ENCODE results near the gene NELFCD. TPM values are rescaled to one million over a fixed set of nuclear protein-coding genes. Genes with fewer than 3 reads are reported as not detected.
"Not testable (repeated sequence)": the region's sequence is repeated elsewhere in the genome, so short reads cannot be mapped to it uniquely, and the experiment has no call there.

NELFCD gene
- total RNA-seq, 4 donors from 2014 or later, result 15.9 to 66.6 (median 41.3) TPM

DNA sequence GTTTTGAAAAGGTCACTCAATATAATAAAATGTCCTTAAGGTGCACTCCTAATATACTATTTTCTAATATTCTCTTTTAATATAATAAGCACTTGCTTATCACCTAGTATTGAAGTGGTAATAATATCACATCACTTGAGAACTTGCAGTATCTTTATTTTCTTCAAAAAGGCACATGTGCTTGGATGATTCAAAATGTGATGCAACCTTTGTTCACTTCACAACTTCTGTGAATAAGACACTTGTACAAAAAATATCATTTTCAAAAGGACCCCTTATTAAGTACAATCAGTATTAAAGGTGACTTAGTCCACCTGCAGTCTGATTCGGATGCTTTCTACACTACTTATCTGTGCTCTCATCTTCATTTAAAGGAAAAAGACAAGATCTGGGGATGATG lies 58.2 kb downstream of the NELFCD start:
- no peaks in the 10 kb centered on the region for H3K4me1 ChIP-seq
- H3K27me3 ChIP-seq, result no peaks in the 10 kb centered on the region
- H3K4me3 ChIP-seq, result no peak overlapping the region
- H3K9me3 ChIP-seq, result no peaks in the 10 kb centered on the region
- no peaks in the 10 kb centered on the region for H3K36me3 ChIP-seq
- TF ChIP-seq, protein P1, sequence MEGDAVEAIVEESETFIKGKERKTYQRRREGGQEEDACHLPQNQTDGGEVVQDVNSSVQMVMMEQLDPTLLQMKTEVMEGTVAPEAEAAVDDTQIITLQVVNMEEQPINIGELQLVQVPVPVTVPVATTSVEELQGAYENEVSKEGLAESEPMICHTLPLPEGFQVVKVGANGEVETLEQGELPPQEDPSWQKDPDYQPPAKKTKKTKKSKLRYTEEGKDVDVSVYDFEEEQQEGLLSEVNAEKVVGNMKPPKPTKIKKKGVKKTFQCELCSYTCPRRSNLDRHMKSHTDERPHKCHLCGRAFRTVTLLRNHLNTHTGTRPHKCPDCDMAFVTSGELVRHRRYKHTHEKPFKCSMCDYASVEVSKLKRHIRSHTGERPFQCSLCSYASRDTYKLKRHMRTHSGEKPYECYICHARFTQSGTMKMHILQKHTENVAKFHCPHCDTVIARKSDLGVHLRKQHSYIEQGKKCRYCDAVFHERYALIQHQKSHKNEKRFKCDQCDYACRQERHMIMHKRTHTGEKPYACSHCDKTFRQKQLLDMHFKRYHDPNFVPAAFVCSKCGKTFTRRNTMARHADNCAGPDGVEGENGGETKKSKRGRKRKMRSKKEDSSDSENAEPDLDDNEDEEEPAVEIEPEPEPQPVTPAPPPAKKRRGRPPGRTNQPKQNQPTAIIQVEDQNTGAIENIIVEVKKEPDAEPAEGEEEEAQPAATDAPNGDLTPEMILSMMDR (IDR thresholded peaks at IDR 0.05), result no peak
- TF ChIP-seq POLR2A (IDR thresholded peaks at IDR 0.05), result no peak
- H3K27ac ChIP-seq, result no peak overlapping the region
- intact Hi-C loops (cut with DNase I; ENCODE audit: low total_unique reads), result no loop called here
- DNase-seq, result no peak

DNA sequence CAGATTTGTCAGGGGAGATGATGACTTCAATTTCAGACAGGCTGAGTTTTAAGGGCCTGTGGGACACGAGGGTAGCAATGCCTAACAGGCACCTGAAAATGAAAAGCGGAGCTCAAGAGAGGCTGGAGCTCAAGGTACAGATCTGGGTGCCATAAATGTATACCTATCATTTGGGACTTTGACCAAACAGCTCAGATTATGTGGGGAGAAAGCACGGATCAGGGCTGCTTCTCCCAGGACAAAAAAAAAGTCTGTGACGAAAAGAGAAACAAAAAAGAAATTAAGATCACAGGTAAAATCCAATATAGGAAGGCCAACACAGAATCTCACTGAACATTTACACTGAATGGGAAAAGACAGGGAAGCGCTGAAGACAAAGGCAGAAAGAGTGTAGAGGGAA lies 59.6 kb downstream of the NELFCD start:
- DNase-seq, result no peak
- Histone ChIP-seq H3K4me1 (no peaks in the 10 kb centered on the region), H3K4me3 (no peak overlapping the region), H3K36me3 (no peaks in the 10 kb centered on the region), H3K27me3 (no peaks in the 10 kb centered on the region), H3K9me3 (no peaks in the 10 kb centered on the region), H3K27ac (no peak overlapping the region)
- intact Hi-C loops (cut with DNase I; ENCODE audit: low total_unique reads), result no loop called here
- TF ChIP-seq POLR2A (IDR thresholded peaks at IDR 0.05), result no peak
- TF ChIP-seq, protein P1 (IDR thresholded peaks at IDR 0.05), result no peak

DNA sequence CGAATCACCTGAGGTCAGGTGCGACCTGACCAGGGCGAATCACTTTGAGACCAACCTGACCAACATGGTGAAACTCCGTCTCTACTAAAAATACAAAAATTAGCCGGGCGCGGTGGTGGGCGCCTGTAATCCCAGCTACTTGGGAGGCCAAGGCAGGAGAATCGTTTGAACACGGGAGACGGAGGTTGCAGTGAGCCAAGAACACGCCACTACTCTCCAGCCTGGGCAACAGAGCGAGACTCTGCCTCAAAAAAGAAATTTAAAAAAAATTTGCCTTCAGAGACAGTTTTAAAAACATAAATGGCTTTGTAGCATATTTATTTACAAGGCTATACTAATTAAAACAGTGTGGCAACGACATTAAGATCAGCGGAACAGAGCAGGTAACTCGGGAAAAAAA lies 60.4 kb downstream of the NELFCD start:
- H3K27me3 ChIP-seq; DNase-seq; intact Hi-C loops (cut with DNase I; ENCODE audit: low total_unique reads); H3K9me3 ChIP-seq; H3K36me3 ChIP-seq; H3K4me1 ChIP-seq: not testable (repeated sequence)
- Histone ChIP-seq H3K4me3 (peak overlapping the region; percentile 64 to 75), H3K27ac (peak overlapping the region in 1 of 2 donors; percentile 81)

DNA sequence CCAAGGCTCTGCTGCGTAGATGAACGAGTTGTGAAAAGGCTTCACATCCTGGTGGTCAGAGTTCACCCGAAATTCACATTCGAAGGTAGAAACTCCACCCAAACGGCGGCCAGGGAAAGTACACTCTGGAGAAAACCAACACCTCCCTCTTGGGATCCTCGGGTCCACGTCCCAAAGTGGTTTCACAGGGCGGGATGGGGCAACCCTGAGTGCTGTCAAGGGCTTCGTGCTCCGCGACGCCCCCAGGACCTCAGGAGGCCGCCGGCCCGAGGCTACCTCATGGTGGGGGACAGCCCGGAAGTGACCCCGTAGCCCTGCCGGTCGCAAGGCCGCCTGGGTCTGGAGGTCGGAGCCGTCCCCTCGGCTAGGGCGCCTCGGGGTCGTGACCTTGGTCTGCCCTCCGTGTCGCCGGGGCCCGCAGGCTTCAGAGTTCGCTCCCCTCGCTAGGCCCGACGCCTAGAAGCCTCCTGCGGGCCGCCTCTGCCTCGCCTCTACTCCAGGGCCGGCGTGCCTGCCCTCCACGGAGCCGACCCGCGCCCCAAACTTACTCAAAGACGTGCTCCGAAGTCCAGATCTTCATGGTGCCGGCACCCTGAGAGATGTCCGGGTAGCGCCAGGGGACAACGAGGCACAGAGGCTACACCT lies 61.2 kb downstream of the NELFCD start, which contains the start of gene PRELID3B:
TSS of gene PRELID3B (minus strand) at position 636 of the 645 bp plus-strand sequence. CDS start at position 580, 56 bp downstream.
- no peak for DNase-seq
- Histone ChIP-seq H3K27me3 (no peaks in the 10 kb centered on the region), H3K9me3 (no peaks in the 10 kb centered on the region), H3K4me1 (no peaks in the 10 kb centered on the region), H3K4me3 (peak within 1 kb of the TSS; percentile 64 to 75), H3K36me3 (no peaks in the 10 kb centered on the region), H3K27ac (peak within 1 kb of the TSS; percentile 65 to 81)
- TF ChIP-seq POLR2A (IDR thresholded peaks at IDR 0.05), result no peak
- TF ChIP-seq, protein P1 (IDR thresholded peaks at IDR 0.05), result no peak
- intact Hi-C loops (cut with DNase I; ENCODE audit: low total_unique reads), result no loop called here

DNA sequence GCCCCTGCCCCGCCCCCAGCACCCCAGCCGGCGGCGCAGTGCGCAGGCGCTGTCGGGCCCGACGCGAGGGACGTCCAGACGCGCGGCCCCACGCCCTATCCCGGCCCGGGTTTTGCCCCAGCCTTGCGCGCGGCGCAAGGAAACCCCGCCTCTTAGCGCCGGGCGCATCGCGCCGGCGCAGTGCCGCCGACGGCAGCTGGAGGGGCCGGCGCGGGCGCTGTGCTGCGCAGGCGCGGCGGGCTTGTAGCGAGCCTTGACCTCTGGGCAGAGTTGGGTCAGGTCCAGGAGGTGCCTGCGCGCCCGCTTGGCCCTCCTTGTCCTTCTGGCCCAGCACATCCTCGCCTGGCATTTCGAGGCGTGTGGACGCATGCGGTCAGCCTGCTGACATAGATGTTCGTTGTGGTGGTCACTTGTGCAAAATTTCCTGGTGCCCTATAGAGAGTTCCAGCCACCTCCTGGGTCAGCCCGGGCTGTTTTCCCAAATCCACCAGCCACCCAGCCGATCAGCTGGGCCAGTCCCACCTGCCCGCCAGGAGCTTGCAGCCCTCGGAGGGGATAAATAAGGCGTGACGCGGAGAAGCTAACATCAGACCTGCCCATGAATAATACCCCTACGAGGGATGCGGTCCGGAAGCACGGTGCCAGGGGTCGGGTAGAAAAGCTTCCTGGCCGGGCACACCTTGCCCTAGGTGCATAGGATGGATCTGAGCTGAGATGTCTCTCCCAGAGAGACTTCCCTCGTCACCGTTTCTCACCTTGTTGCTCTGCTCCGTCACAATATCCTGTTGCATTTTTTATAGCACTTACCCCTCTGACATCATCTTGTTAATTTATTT lies 62.0 kb downstream of the NELFCD start:
- Histone ChIP-seq H3K4me3 (peak overlapping the region; percentile 64 to 75), H3K27ac (peak overlapping the region; percentile 65 to 81), H3K9me3 (no peaks in the 10 kb centered on the region), H3K27me3 (no peaks in the 10 kb centered on the region), H3K4me1 (no peaks in the 10 kb centered on the region), H3K36me3 (no peaks in the 10 kb centered on the region)
- peak in 1 of 2 donors; percentile 59 for TF ChIP-seq POLR2A (IDR thresholded peaks at IDR 0.05)
- TF ChIP-seq, protein P1 (IDR thresholded peaks at IDR 0.05), result peak in 2 of 4 experiments; percentile 30 to 42
- intact Hi-C loops (cut with DNase I; ENCODE audit: low total_unique reads), result no loop called here
- DNase-seq, result peak; percentile 88 to 93
